Measurements from ENCODE around the gene OR6P1.

DNA sequence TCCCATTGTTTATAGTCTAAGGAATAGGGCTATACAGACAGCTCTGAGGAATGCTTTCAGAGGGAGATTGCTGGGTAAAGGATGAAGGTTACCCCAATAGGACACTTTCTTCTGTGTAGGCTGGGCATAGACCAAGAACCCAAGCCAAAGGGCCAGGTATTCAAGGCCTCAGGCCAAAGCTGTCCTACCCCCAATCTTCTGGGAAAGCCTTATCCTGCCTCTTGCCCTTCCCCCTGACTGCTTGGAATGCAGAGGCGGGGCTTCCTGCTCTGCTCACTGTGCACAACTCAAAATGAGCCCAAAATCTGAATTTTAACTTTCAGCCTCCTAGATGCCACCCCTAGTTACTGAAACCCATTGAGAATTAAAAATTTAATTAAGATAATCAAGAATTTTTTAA, 36.9 kb upstream of the OR6P1 start:
- TF ChIP-seq CTCF (IDR thresholded peaks at IDR 0.05; ENCODE audit: low read depth, low read length), result no peak
- TF ChIP-seq EZH2phosphoT487 (IDR thresholded peaks at IDR 0.05; ENCODE audit: low read depth), result no peak
